SK-N-MC (cell line): ENCODE data around the gene CGAS.
"Not testable (repeated sequence)": the region's sequence is repeated elsewhere in the genome, so short reads cannot be mapped to it uniquely, and the experiment has no call there.

ENCODE experiments used
- DNase-seq: peaks from one replicate; pipeline ENCODE4 v3.0.0-alpha.2; 2011; ENCODE audit warnings: low read depth, low spot score
- H3K27ac ChIP-seq: fragments of 200-600 bp; sonication (generic); 2 replicates; pipeline ENCODE4 v1.5.1; 2016; ENCODE audit warnings: mixed run types
- H3K36me3 ChIP-seq: fragments of 200-600 bp; sonication (generic); 2 replicates; pipeline ENCODE4 v1.6.1; 2017; ENCODE audit warnings: antibody characterized with exemption, low read length, mixed read lengths; ENCODE audit not compliant: insufficient read depth
- H3K4me3 ChIP-seq: fragments of 200-600 bp; sonication (generic); 2 replicates; pipeline ENCODE4 v1.5.1; 2016
- H3K9ac ChIP-seq: fragments of 200-600 bp; sonication (generic); 2 replicates; pipeline ENCODE4 v1.8.0; 2017; ENCODE audit warnings: mixed run types, mixed read lengths; ENCODE audit not compliant: insufficient read length
- H3K9me3 ChIP-seq: fragments of 200-600 bp; sonication (generic); 2 replicates; pipeline ENCODE4 v1.6.1; 2017; ENCODE audit warnings: low read depth, mild to moderate bottlenecking, antibody characterized with exemption, low read length, moderate library complexity, mixed read lengths
- EZH2 ChIP-seq: fragments of 200-600 bp; sonication (generic); IDR thresholded peaks from one replicate; pipeline ENCODE4 v1.6.1; 2017; ENCODE audit warnings: antibody characterized with exemption
- FOXP2 ChIP-seq: optimal IDR thresholded peaks from 2 replicates; pipeline ENCODE3; 2011; ENCODE audit warnings: mild to moderate bottlenecking, moderate library complexity; ENCODE audit not compliant: insufficient read depth; ENCODE audit errors: extremely low read length, control extremely low read depth
- POLR2AphosphoS5 ChIP-seq: IDR thresholded peaks from 2 replicates; pipeline ENCODE4 v1.6.1; 2012; ENCODE audit warnings: mild to moderate bottlenecking, low read depth, low read length, borderline replicate concordance

CGAS gene

DNA sequence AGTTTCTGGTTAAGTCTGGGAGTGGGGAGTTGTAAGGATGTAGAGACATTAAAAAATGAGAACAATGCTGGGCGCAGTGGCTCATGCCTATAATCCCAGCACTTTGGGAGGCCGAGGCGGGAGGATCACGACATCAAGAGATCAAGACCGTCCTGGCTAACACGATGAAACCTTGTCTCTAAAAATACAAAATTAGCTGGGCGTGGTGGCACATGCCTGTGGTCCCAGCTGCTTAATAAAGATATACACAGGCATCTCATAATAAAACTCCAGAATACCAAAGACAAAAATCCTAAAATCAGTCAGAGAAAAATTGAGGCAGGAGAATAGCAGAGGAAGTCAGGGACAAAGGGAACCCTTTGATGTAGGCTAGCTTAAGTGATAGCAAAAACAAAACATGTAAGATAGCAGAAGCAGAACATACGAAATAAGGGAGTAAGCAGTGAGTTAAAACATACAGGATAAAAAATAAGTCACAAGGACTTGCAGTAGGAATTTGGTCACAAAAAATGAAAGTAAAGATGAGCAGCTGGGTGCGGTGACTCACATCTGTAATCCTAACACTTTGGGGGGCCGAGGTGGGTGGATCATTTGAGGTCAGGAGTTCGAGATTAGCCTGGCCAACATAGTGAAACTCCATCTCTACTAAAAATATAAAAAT lies 33.9 kb downstream of the CGAS start:
- no peak overlapping the region for H3K27ac ChIP-seq

DNA sequence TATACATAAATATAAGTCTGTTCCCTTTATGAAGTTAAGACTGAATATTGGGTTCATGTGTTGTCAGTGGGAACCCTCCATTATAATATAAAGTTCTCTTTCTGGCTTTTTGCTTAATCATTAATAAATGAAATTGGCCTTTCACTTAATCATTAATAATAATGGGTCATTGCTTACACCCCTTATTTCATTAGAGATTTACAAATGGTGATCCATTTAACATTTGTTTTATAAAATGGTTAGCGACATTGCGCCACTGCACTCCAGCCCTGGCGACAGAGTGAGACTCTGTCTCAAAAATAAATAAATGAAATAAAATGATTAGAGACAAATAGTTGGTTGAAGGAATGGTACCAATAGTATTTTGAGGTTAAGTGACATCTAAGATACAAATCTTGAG lies 39.0 kb downstream of the CGAS start:
- no peak for TF ChIP-seq POLR2AphosphoS5
- no peak for TF ChIP-seq FOXP2
- no peak for TF ChIP-seq EZH2
- Histone ChIP-seq H3K9me3 (no peaks in the 10 kb centered on the region), H3K27ac (no peak overlapping the region), H3K4me3 (no peak overlapping the region), H3K9ac (no peak overlapping the region), H3K36me3 (no peaks in the 10 kb centered on the region)
- no peak for DNase-seq

More for the DNA sequence above, 33.9 kb downstream of the CGAS start:
- DNase-seq: no peak
- TF ChIP-seq EZH2 (no peak), FOXP2 (no peak), POLR2AphosphoS5 (no peak)
- H3K4me3 ChIP-seq: no peak overlapping the region
- H3K9me3 ChIP-seq: no peaks in the 10 kb centered on the region
- no peaks in the 10 kb centered on the region for H3K36me3 ChIP-seq
- no peak overlapping the region for H3K9ac ChIP-seq

DNA sequence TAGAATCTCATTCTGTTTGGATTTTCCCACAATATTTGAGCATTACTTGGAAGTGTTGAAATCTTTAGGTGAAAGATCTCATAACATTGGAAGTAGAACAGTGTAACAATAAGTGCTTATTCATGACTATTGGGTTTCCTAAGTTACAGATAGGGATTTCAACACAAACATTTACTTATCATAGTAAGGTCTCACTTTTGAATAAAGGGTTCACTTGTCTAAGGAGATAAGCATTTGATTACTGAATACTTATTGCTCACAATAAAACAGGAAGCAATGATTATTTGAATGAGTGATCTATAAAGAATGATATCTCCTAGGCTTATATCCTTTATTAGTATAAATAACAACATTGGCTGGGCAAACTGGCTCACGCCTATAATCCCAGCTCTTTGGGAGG lies 42.7 kb downstream of the CGAS start:
- DNase-seq: no peak
- Histone ChIP-seq H3K27ac (no peak overlapping the region), H3K4me3 (no peak overlapping the region), H3K36me3 (no peaks in the 10 kb centered on the region), H3K9me3 (no peaks in the 10 kb centered on the region), H3K9ac (no peak overlapping the region)
- TF ChIP-seq POLR2AphosphoS5 (no peak), EZH2 (no peak), FOXP2 (no peak)

DNA sequence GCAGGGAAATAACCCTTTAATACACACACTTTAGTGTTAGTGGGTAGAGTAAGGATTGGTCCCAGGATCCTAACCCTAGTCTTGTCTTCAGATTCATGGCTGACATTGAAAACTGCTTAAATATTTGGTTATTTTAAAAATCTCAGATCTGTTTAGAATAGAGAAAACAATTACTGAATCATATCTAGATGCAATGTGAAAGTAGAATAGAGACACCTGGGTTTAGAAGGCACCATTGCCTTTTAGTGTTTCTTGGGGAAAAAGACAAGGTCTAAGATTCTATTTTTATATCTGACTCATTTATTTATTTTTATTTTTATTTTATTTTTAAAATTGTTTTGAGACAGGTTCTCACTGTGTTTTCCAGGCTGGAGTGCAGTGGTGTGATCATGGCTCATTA lies 51.4 kb downstream of the CGAS start:
- no peaks in the 10 kb centered on the region for H3K36me3 ChIP-seq
- H3K9ac ChIP-seq: no peak overlapping the region
- no peak overlapping the region for H3K27ac ChIP-seq
- TF ChIP-seq FOXP2 (no peak), EZH2 (no peak), POLR2AphosphoS5 (no peak)
- H3K9me3 ChIP-seq: no peaks in the 10 kb centered on the region
- no peak overlapping the region for H3K4me3 ChIP-seq
- DNase-seq: no peak

GRCh38 chr6:73395875-73396274 lies 56.2 kb downstream of the CGAS start:
- TF ChIP-seq FOXP2 (no peak), EZH2 (no peak), POLR2AphosphoS5 (no peak)
- no peaks in the 10 kb centered on the region for H3K9me3 ChIP-seq
- no peaks in the 10 kb centered on the region for H3K36me3 ChIP-seq
- no peak overlapping the region for H3K9ac ChIP-seq
- no peak for DNase-seq
- H3K27ac ChIP-seq: no peak overlapping the region
- H3K4me3 ChIP-seq: no peak overlapping the region

- H3K4me3 ChIP-seq: no peak within 1 kb of the TSS
- DNase-seq: no peak
- H3K9me3 ChIP-seq: no peaks in the 10 kb centered on the region
- H3K9ac ChIP-seq: no peak within 1 kb of the TSS
- TF ChIP-seq EZH2 (no peak), FOXP2 (no peak), POLR2AphosphoS5 (no peak)
- no peaks in the 10 kb centered on the region for H3K36me3 ChIP-seq
- no peak within 1 kb of the TSS for H3K27ac ChIP-seq
These were observed 57.3 kb downstream of the CGAS start, which contains the start of gene DDX43 for GRCh38 chr6:73394577-73395354. DDX43 (plus strand) TSS chr6:73394828; CDS start chr6:73394906, 78 bp downstream.

DNA sequence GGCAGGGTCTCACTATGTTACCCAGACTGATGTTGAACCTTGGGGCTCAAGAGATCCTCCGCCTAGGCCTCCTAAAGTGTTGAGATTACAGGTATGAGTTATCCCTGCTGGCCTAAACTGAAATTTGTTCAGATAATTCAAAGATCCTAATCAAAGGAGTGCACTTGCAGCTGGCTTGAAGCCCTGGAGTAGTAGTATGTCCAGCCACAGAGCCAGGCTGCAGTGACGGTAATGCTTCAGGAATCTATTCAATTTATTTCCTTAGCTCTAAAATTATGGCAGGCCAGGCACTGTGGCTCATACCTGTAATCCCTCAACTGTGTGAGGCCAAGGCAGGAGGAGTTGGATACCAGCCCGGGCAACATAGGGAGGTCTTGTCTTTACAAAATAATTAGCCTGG lies 58.8 kb downstream of the CGAS start:
- Histone ChIP-seq H3K4me3 (no peak overlapping the region), H3K9ac (no peak overlapping the region), H3K9me3 (no peaks in the 10 kb centered on the region), H3K27ac (no peak overlapping the region), H3K36me3 (no peaks in the 10 kb centered on the region)
- DNase-seq: no peak
- TF ChIP-seq POLR2AphosphoS5 (no peak), EZH2 (no peak), FOXP2 (no peak)

GRCh38 chr6:73392188-73392587 lies 59.9 kb downstream of the CGAS start:
- H3K4me3 ChIP-seq, H3K27ac ChIP-seq, H3K9me3 ChIP-seq, H3K36me3 ChIP-seq, H3K9ac ChIP-seq, DNase-seq: not testable (repeated sequence)

- Histone ChIP-seq H3K9me3 (no peaks in the 10 kb centered on the region), H3K27ac (no peak overlapping the region), H3K9ac (no peak overlapping the region), H3K36me3 (no peaks in the 10 kb centered on the region), H3K4me3 (no peak overlapping the region)
- TF ChIP-seq FOXP2 (no peak), EZH2 (no peak), POLR2AphosphoS5 (no peak)
- DNase-seq: no peak
These were observed 60.4 kb downstream of the CGAS start for GRCh38 chr6:73391675-73392074.
